Measurements from ENCODE around the gene FGF21. TPM values are rescaled to one million over a fixed set of nuclear protein-coding genes. Genes with fewer than 3 reads are reported as not detected.

The FGF21 gene
- total RNA-seq = not detected in 2 replicates

GRCh38 chr19:48755084-48755641, at the start of gene FGF21:
TSS of gene FGF21 (plus strand) at chr19:48755524. CDS start at chr19:48756237, 713 bp downstream.

DNA sequence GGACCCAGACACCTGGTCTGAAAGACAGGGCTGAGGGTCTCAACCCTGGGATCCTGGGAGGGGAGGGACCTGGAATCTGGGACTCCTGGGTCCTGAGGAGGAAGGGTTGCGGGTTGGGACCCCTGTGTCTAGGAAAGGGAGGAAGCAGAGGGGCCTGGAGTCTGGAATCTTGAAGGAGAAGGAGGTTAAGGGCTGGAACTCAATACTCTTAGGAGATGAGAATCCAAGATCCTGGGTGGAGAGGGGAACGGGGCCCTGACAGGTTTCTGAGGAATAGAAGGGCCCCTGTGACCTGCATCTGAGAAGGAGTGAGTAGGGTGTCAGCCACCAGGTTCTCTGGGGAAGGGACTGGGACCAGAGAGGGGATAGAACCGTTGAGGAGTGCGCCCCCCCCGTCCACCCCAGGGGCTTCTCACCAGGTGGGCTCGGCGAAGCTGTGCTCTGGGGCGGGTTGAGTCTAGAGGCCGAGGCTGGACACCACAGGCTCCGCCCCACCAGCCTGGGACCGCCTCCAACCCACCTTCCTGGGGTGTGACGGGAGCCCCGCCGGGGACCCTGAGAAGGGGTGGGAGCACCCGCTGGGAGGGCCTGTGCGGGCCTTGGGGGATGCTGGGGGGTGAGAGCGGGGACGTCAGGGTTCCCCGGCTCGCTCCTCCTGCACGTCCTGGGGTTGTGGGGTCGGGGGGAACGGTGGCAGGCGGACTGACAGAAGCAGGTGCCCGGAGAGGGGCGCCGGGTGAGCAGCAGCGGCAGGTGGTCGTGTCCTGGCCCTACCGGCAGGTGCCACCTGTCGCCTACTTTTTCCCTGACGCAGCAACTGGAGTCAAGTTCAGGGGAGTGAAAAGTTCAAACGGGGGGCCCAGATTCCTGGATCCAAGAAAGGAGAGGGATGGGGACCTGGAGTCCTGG, 35.8 kb upstream of the FGF21 start, which contains the start of gene MAMSTR:
Gene MAMSTR (minus strand): TSS at position 463 of the 909 bp plus-strand sequence. CDS start 694 bp downstream, outside the sequence.

DNA sequence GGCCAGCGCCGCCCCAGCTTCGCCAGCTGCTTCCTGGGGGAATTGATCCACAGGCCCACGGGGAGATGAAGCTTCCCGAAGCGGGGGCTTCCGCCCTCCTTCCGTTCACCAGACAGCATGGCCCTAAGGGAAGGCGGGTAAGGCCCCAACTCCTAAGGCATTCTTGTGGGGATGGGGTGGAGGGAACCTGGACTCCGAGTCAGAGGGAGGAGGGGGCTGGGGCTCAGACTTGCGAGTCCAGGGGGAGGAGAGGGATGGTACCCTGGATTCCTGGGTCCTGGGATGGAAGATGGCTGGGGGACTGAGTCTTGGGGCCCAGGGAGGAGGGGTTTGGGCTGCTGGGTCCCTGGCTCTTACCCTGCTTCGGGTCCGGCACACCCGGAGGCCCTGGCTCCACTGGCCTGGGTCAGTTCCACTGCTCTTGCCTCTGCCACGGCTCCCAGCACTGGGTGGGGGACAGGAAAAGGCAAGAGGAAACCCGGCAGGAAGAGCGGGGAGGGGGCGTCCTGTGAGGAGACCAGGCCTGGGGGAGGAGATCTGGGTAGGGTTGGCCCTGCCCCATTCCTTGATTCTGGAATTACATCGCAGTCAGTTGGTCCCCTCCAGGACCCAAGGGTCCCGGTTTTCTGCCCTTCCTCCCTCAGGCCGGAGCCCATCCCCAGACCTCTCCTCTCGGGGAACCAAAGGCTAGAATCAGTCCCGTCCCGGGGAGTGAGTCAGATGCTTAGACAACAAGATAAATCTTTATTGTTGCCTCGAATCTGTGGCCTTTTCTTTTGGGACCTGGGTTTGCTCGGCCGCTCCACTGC, 15.0 kb upstream of the FGF21 start, which contains the start of gene RASIP1:
Gene RASIP1 (minus strand): TSS at position 447 of the 809 bp plus-strand sequence. CDS start 328 bp downstream, at position 119.

DNA sequence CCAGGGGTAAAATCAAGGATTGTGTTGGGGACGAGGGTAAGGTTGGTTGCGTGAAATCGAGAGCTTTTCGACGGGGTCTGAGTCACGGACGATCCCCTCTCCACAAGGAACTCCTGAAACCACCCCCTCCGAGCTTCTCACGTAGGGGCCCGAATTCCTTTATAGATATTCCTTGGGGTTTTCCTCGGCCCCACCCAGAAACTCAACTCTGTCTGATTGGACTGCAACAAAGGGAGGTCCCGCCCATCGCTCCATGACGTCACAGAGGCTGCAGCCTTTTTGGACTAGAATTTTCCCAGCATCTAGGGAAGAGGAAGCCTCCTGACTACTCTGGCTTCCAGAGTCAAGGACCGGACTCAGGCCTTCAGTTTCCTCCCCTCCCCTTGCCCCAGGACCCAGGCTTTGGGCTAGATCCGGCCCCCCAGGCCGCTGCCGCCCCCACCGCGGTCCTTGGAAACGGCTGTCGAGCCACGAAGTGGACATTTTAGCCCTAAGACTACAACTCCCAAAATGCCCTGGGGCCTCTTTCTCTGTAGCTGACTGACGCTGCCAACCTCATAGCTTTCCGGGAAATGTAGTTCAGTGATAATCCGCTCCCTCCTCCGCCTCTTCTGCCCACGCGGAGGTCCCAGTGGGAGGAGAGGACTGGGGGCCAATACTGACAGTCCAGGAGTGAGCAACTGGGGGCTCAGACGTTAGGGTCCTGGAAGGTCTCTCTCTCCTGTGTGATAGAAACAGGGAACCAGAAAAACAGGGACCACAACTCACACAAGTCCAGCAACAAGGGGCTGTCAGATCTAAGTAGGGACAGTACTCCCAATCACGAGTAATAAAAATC, 8.4 kb upstream of the FGF21 start, which contains the start of gene IZUMO1:
Gene IZUMO1 (minus strand): TSS at position 172 of the 838 bp plus-strand sequence. CDS start 1,050 bp downstream, outside the sequence.

GRCh38 chr19:48752496-48753365, 2.6 kb upstream of the FGF21 start, which contains the start of gene FUT1:
TSS of gene FUT1 (minus strand) at chr19:48752641. CDS start at chr19:48751281, 1,360 bp downstream.

Other genes starting within 250 kb of the FGF21 start
- gene LMTK3, start 243.7 kb upstream of the FGF21 start, total RNA-seq = 0.06 TPM in 1 of 2 replicates, not detected in the other
- not detected in 2 replicates for gene SULT2B1, start 203.4 kb upstream of the FGF21 start, total RNA-seq
- not detected in 2 replicates for gene SPACA4, start 148.8 kb upstream of the FGF21 start, total RNA-seq
- 0.49 and 0.94 TPM in 2 replicates for gene FAM83E, start 140.4 kb upstream of the FGF21 start, total RNA-seq
- gene RPL18, start 136.3 kb upstream of the FGF21 start, total RNA-seq = 1,360 and 2,089 TPM in 2 replicates
- gene SPHK2, start 136.0 kb upstream of the FGF21 start, total RNA-seq = 5.2 and 6.4 TPM in 2 replicates
- gene DBP, start 118.1 kb upstream of the FGF21 start, total RNA-seq = 1.5 and 2.6 TPM in 2 replicates
- gene CA11, start 109.3 kb upstream of the FGF21 start, total RNA-seq = 0.97 and 2.7 TPM in 2 replicates
- 0.06 and 0.16 TPM in 2 replicates for gene NTN5, start 82.5 kb upstream of the FGF21 start, total RNA-seq
- gene FUT2, start 59.6 kb upstream of the FGF21 start, total RNA-seq = not detected in 2 replicates
- 0.16 and 0.25 TPM in 2 replicates for gene MAMSTR, start 35.8 kb upstream of the FGF21 start, total RNA-seq
- gene RASIP1, start 14.9 kb upstream of the FGF21 start, total RNA-seq = 60.3 and 78.2 TPM in 2 replicates
- gene IZUMO1, start 8.6 kb upstream of the FGF21 start, total RNA-seq = 0.16 and 0.50 TPM in 2 replicates
- gene FUT1, start 2.9 kb upstream of the FGF21 start, total RNA-seq = 6.3 and 6.9 TPM in 2 replicates
- 31.7 and 33.9 TPM in 2 replicates for gene BCAT2, start 55.5 kb downstream of the FGF21 start, total RNA-seq
- 5.7 and 9.9 TPM in 2 replicates for gene HSD17B14, start 81.0 kb downstream of the FGF21 start, total RNA-seq
- gene PLEKHA4, start 113.1 kb downstream of the FGF21 start, total RNA-seq = 0.32 and 4.3 TPM in 2 replicates
- gene PPP1R15A, start 116.9 kb downstream of the FGF21 start, total RNA-seq = 22.8 and 63.6 TPM in 2 replicates
- gene TULP2, start 143.2 kb downstream of the FGF21 start, total RNA-seq = 0.13 and 0.16 TPM in 2 replicates
- 158 and 247 TPM in 2 replicates for gene NUCB1, start 144.8 kb downstream of the FGF21 start, total RNA-seq
- not detected in 2 replicates for gene DHDH, start 178.2 kb downstream of the FGF21 start, total RNA-seq
- gene BAX, start 199.4 kb downstream of the FGF21 start, total RNA-seq = 90.2 and 164 TPM in 2 replicates
- gene FTL, start 209.8 kb downstream of the FGF21 start, total RNA-seq = 707 and 962 TPM in 2 replicates
- 24.0 and 25.6 TPM in 2 replicates for gene GYS1, start 237.8 kb downstream of the FGF21 start, total RNA-seq
- 199 and 209 TPM in 2 replicates for gene RUVBL2, start 238.4 kb downstream of the FGF21 start, total RNA-seq